IPS-20b (cell line): ENCODE results near the gene BHLHE40.

Experiments used
- H3K27ac ChIP-seq: one replicate; pipeline ENCODE4 v1.5.1; 2013; ENCODE audit warnings: low read length
- H3K27me3 ChIP-seq: 2 replicates; pipeline ENCODE4 v1.6.1; 2013; ENCODE audit warnings: mild to moderate bottlenecking, low read length, inconsistent platforms; ENCODE audit not compliant: insufficient read depth
- H3K36me3 ChIP-seq: 2 replicates; pipeline ENCODE4 v1.6.1; 2013; ENCODE audit warnings: low read depth, mild to moderate bottlenecking, inconsistent platforms, low read length, moderate library complexity; ENCODE audit not compliant: insufficient read depth
- H3K4me1 ChIP-seq: 2 replicates; pipeline ENCODE4 v1.6.1; 2013; ENCODE audit warnings: mild to moderate bottlenecking, control low read depth, inconsistent platforms, low read length, moderate library complexity; ENCODE audit not compliant: insufficient read depth
- H3K4me3 ChIP-seq: 2 replicates; pipeline ENCODE4 v1.5.1; 2013; ENCODE audit warnings: mild to moderate bottlenecking, low read length, inconsistent platforms
- H3K9ac ChIP-seq: 2 replicates; pipeline ENCODE4 v1.6.1; 2013; ENCODE audit warnings: low read depth, mild to moderate bottlenecking, inconsistent platforms, low read length, moderate library complexity
- H3K9me3 ChIP-seq: 2 replicates; pipeline ENCODE4 v1.6.1; 2013; ENCODE audit warnings: mild to moderate bottlenecking, low read depth, low read length, inconsistent platforms; ENCODE audit not compliant: insufficient read depth

BHLHE40 gene

DNA sequence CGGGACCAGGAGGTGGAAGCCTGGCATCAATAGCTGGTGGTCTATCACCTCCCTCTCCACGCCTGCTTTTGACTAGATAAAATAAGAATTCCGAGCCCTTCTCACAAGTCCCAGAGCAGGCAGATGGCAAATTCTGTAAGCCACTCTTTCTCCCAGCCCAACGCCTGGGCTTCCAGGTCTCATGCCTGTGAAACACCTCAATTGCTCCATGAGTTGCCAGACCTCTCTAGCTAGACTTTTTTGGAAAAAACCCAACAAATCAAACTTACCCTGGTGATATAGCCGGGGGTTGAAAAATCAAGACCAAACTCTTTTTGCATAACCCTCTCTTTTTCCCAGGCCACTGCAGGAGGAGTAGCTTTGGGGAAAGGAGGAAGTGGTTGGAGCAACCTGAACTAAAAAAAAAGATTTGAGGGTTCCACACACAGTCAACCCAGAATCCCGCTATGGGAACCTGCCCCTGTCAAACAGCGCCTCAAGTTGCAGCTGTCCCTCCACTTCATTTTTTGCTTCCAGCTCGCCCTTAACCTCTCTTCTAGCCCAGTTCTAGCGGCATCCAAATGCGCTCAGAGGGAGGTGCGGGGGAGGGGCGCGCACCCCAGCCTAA is 7.0 kb downstream of the BHLHE40 start:
- H3K4me3 ChIP-seq, result peak overlapping the region; percentile 81; the same call in 1 of the 2 replicates
- H3K4me1 ChIP-seq, result peaks cover 9% of the 10 kb centered on the region
- H3K27me3 ChIP-seq, result peaks cover 53% of the 10 kb centered on the region
- no peak overlapping the region for H3K27ac ChIP-seq
- H3K9ac ChIP-seq, result peak overlapping the region; percentile 15; the same call in 1 of the 2 replicates
- H3K9me3 ChIP-seq, result no peaks in the 10 kb centered on the region
- H3K36me3 ChIP-seq, result no peaks in the 10 kb centered on the region

DNA sequence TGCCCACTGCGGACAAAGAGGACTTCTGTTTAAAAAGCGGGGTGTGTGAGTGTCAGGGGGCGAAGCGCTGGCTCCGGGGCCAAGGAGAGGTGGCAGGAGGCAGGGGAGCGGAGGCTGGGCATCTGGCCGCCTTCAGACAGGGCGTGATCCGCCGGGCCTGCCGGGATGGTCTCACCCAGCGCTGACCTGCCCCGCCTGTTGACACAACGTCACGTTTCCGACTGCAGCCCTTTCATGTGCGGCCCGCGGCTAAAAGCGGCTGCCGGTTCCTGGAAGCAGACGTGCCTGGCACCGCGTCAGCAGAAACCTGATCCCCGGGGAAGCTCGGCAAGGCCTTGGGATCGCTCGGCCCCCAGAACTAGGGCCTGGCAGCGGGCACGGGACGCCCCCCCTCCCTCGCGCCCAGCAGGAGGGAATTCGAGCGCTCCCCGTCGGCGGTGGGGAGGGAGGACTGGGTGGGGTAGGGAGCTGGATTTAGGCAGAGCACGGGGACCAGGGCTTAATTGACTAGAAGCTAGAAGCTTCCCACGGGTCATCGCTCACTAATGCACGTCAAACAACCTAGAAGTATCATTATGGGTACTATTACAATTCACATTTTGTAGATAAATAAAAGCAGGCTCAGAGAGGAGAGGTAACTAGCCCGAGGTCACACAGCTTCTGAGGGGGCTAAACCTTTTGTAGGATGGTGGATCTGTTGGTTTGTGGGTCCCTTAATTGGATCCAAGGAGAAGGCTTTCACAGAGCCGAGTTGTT is 7.7 kb downstream of the BHLHE40 start:
- H3K9me3 ChIP-seq, result no peaks in the 10 kb centered on the region
- H3K27me3 ChIP-seq, result peaks cover 46% of the 10 kb centered on the region
- no peaks in the 10 kb centered on the region for H3K36me3 ChIP-seq
- H3K4me3 ChIP-seq, result peak overlapping the region; percentile 81
- H3K4me1 ChIP-seq, result peaks cover 9% of the 10 kb centered on the region
- H3K27ac ChIP-seq, result no peak overlapping the region
- H3K9ac ChIP-seq, result peak overlapping the region; percentile 56; the same call in 1 of the 2 replicates

DNA sequence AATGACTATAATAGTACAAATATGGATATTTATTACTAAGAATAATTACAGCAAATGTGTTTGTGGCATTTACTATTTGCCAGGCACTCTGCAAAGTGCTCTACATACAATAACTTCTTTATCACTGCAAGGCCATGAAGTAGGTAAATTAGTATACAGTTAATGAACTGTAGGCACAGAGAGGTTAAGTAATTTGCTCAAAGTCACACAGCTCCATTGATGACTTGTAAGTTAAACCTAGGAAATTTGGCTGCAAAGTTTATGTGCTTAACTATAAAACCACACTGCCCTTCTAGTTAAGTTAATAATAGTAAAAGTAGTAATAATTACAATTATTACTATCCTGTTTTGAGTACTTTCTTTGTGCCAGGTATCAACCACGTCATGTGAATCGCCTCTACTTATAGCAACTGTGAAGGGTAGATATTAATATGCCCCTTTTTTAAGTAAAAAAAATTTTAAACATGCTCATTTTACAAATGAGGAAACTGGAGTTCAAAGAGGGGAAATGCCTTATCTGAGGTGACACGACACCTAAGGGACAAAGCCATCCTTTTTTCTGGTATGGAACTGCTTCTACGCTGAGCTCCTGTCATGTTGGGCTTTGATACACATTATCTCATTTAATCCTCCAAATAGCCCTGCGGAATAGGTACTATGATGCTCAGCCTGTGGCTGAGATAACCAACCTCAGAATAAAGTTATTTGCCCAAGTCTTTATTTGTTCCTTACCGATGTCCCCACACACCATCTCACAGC is 8.5 kb downstream of the BHLHE40 start:
- Histone ChIP-seq H3K9ac (no peak overlapping the region), H3K27ac (no peak overlapping the region), H3K4me3 (peak overlapping the region; percentile 81)

GRCh38 chr3:4988983-4989834 is 10.0 kb downstream of the BHLHE40 start:
- H3K4me3 ChIP-seq, result no peak overlapping the region
- peaks cover 9% of the 10 kb centered on the region for H3K4me1 ChIP-seq
- no peak overlapping the region for H3K9ac ChIP-seq
- no peaks in the 10 kb centered on the region for H3K9me3 ChIP-seq
- peaks cover 31% of the 10 kb centered on the region for H3K27me3 ChIP-seq
- H3K36me3 ChIP-seq, result no peaks in the 10 kb centered on the region
- H3K27ac ChIP-seq, result no peak overlapping the region

More for the DNA sequence above, 8.5 kb downstream of the BHLHE40 start:
- H3K36me3 ChIP-seq, result no peaks in the 10 kb centered on the region
- peaks cover 9% of the 10 kb centered on the region for H3K4me1 ChIP-seq
- peaks cover 42% of the 10 kb centered on the region for H3K27me3 ChIP-seq
- no peaks in the 10 kb centered on the region for H3K9me3 ChIP-seq

DNA sequence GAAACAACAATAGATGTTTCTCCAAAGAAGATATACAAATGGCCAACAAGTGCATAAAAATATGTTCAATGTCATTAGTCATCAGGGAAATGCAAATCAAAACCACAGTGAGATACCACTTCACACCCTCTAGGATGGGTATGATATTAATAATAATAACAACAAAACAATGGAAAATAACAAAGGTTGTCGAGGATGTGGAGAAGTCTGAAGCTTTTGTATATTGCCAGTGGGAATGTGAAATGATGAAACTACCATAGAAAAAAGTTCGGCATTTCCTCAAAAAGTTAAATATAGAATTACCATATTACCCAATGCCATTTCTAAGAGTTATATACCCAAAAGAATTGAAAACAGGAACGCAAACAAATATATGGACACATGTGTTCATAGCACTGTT is 10.8 kb downstream of the BHLHE40 start:
- Histone ChIP-seq H3K9ac (no peak overlapping the region), H3K36me3 (no peaks in the 10 kb centered on the region), H3K27ac (no peak overlapping the region), H3K27me3 (peaks cover 25% of the 10 kb centered on the region), H3K4me1 (peaks cover 9% of the 10 kb centered on the region), H3K4me3 (no peak overlapping the region), H3K9me3 (no peaks in the 10 kb centered on the region)

- no peaks in the 10 kb centered on the region for H3K9me3 ChIP-seq
- no peak overlapping the region for H3K4me3 ChIP-seq
- peaks cover 8% of the 10 kb centered on the region; the same call in 1 of the 2 replicates for H3K4me1 ChIP-seq
- no peaks in the 10 kb centered on the region for H3K36me3 ChIP-seq
- no peak overlapping the region for H3K9ac ChIP-seq
- peaks cover 5% of the 10 kb centered on the region for H3K27me3 ChIP-seq
- no peak overlapping the region for H3K27ac ChIP-seq
These were observed 12.9 kb downstream of the BHLHE40 start for GRCh38 chr3:4992118-4992517.

GRCh38 chr3:4993276-4994143 is 14.3 kb downstream of the BHLHE40 start:
- no peaks in the 10 kb centered on the region for H3K9me3 ChIP-seq
- H3K9ac ChIP-seq, result no peak overlapping the region
- peaks cover 5% of the 10 kb centered on the region; the same call in 1 of the 2 replicates for H3K4me1 ChIP-seq
- H3K27me3 ChIP-seq, result no peaks in the 10 kb centered on the region
- no peak overlapping the region for H3K27ac ChIP-seq
- H3K36me3 ChIP-seq, result no peaks in the 10 kb centered on the region
- H3K4me3 ChIP-seq, result no peak overlapping the region

- Histone ChIP-seq H3K9ac (no peak overlapping the region), H3K27me3 (no peaks in the 10 kb centered on the region), H3K27ac (no peak overlapping the region)
These were observed 15.0 kb downstream of the BHLHE40 start for GRCh38 chr3:4994144-4994730.

GRCh38 chr3:4994823-4995499 is 15.7 kb downstream of the BHLHE40 start:
- Histone ChIP-seq H3K27ac (no peak overlapping the region), H3K4me3 (no peak overlapping the region), H3K36me3 (no peaks in the 10 kb centered on the region), H3K9me3 (no peaks in the 10 kb centered on the region), H3K4me1 (peaks cover 12% of the 10 kb centered on the region; the same call in 1 of the 2 replicates), H3K27me3 (no peaks in the 10 kb centered on the region), H3K9ac (no peak overlapping the region)

More at GRCh38 chr3:4994144-4994730, 15.0 kb downstream of the BHLHE40 start:
- Histone ChIP-seq H3K9me3 (no peaks in the 10 kb centered on the region), H3K4me1 (peaks cover 5% of the 10 kb centered on the region; the same call in 1 of the 2 replicates), H3K36me3 (no peaks in the 10 kb centered on the region), H3K4me3 (no peak overlapping the region)
